Stimulated activated CD4-positive, alpha-beta T cell treated with anti-CD3 and anti-CD28 coated beads, Interleukin-4, amount 100 ng/mL, for 4 hours (primary cell): ENCODE measurements around the gene UNC119.
A peak's percentile ranks its signal among the peaks of the same experiment; 100 is the strongest.
"Not testable (repeated sequence)": the region's sequence is repeated elsewhere in the genome, so short reads cannot be mapped to it uniquely, and the experiment has no call there.

Source experiments
- DNase-seq, 2 experiments: peaks; one replicate each; pipeline ENCODE4 v3.0.0-alpha.2; 2020

Gene UNC119

GRCh38 chr17:28552176-28552999 is at the start of gene UNC119:
TSS of gene UNC119 (minus strand) at chr17:28552624. CDS start at chr17:28552557, 67 bp downstream.
- DNase-seq: peak; percentile 67 to 83

GRCh38 chr17:28599311-28600184 is 47.1 kb upstream of the UNC119 start:
- peak; percentile 54 to 72 for DNase-seq

DNA sequence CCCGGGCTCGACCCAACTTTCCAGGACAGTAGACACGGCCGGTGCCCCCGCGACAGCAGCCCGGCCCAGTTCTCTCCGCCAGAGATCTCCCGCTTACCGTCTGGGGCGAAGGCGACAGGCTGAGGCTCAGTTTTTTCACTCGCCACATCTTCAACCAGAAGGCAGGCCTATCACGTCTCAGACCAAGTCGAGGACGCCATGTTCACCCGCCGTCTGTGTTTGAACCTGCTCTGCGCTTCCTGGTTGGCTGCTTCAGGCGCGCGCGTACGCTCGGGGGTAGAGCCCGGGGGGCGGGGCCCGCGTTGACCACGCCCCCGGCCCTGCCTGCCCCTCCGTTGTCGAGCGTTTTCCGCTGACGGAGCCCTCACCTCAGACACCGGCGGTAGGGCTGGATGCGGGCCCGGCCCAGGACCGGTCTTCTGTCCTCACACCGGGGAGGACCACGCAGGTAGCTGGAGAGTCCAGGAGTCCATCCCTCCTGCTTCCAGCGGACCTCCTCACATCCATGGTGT is 46.4 kb upstream of the UNC119 start, which contains the start of gene SPAG5:
Gene SPAG5 (minus strand): TSS at position 227 of the 512 bp plus-strand sequence. CDS start 79 bp downstream, at position 148.
- DNase-seq: peak; percentile 92 to 93

GRCh38 chr17:28598389-28598788 is 46.0 kb upstream of the UNC119 start:
- no peak for DNase-seq

DNA sequence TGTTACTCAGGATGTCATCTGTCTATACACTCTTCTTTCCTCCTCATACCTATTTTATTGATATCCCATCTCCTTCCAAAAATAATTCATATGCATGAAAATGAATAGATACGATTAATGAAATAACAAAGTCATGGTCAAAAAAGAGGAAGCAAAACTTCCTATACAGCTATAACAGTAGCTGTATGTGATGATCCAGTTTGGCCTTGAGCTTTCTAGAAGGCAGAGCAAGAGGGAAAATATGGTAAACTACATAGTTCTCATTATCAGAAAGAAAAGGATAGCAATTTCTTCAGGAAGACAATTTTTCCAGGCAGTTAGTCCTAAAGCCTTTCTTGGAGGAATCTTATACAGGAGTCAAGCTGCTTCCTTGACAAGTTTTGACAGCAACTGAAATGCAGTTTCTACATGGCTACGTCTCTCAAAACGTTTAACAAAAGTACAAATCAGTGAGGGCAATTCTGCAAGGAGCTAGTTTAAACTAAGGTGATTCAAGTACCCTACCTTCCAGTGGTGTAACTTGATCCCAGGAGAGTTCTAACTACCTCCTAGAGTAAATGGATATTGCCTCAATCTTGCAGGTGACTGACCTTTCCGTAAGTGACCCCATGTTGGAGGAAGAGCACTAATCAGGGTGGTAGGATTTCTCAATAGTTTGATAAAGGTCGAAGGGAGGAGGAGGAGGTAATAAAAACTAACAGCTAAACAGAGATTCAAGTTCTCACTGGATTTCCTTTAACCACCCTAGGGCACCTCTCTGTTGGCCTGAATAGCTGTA is 45.4 kb upstream of the UNC119 start:
- DNase-seq: no peak

- DNase-seq: no peak
These were observed 39.8 kb upstream of the UNC119 start for GRCh38 chr17:28592260-28592659.

DNA sequence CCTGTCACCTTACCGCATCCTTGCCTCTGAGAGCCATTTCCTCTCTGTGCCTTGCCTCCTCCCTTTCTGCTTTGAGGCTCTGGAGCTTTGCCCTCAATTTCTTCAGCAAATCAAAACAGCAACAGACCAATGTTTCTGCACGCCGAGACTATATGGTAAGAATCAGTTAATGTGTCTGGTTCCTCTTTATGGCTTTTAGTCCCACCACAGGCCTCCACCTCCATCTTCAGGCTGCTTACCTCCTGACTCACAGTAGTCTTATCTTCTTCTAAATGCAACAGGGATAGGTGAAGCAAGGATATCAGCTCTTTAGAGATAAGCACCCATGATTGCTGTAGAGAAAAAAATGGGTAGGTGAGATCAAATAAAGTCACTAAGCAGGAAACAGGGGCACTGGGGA is 33.4 kb upstream of the UNC119 start:
- no peak for DNase-seq

DNA sequence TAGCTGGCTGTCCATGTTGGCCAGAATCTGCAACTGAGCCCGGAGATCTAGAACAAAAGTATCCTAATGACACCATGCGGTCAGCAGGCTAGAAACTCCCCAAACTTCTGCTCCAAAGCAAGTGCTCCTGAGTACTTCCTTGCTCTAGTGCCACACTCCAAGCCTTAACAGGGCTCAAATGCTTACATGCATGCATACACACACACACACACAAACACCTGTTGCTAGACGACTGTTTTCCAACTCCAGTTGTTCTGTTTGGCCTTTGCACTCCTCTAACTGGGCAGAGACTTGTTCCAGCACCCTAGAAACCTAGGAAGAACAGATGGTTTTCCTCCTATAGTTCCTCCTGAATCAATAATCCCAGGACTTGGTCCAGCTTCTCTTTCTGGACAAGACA is 32.0 kb upstream of the UNC119 start:
- DNase-seq: no peak

DNA sequence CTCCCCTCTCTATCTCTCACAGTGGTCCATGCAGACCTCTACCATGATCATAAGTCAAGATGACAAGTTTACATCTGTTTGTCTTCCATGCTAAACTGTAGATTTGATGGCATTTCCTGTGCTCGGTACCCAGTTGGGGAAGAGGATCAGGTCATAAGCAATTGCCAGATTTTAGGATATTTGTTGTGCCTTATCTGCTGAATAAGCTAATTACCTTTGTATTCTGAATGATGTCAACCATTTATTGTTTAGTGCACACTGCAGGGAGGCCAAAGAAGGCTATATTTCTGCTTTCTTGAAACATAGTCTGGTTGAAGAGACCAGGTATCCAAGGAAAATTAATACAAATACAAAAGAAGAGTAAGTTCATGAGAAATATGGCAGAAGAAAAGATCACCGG is 30.1 kb upstream of the UNC119 start:
- no peak for DNase-seq

GRCh38 chr17:28580959-28581358 is 28.5 kb upstream of the UNC119 start:
- no peak for DNase-seq

DNA sequence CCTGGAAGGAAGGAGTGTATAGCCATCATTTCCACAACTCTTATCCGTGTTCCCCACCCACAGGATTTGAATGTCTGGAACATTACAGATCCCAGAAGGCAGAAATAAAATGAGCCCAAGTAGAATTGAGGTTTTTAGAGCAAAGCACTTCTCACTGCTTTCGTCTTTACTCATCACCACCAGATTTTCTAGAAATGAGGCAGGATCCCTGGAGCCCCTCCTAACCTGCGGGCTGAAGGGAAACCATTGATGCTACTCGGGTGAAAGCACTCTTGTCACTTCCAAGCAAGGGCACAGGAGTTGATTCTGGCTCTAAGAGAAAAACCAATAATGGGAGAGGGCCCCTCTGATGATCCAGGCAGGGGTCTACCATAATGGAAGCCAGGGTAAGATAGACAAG is 27.1 kb upstream of the UNC119 start:
- no peak for DNase-seq

DNA sequence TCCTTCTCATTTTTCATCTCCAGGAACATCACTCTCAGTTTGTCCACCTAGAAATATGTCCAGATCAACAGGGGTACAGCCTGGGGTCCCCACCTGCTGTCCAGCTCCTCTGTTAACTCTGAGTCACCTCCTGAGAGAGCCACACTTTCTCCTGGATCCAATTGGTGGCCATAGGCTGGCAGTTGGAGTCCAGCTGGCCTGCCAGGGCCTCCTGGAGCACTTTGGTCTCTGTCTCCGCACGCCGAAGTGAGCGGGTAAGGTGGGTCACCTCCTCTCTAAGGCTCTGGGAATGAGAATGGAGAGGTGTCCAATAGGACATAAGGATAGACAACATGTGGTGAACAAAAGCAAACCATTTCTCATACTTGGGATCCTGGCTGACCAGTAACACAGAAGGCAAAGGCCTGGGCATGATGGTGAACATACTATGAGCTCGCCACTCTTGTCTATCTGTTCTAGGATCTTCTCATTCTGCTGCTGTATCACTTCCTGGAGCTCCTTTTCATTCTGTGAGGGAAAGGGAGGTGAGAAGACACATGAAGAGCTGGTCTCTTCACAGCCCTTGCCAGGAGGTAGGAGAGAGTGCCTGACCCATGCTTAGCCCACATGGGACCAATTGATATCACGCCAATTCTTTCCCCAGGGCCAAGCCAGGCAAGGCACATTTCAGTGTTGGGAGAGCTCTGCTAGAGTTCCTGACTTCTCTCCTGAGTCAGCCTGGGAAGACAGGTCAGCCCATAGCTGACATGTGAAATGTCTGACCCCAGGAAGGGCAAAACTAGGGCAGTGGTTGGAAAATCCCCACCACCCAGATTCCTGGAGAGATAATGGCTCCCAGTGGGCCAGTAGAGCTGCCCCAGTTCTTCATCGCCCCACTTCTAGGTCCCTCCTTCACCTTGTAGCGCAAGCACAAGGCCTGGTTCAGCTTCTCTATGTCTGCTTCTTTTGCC is 26.1 kb upstream of the UNC119 start:
- DNase-seq: no peak

GRCh38 chr17:28577466-28577824 is 25.0 kb upstream of the UNC119 start:
- DNase-seq: no peak

GRCh38 chr17:28576758-28577465 is 24.5 kb upstream of the UNC119 start, which contains the start of gene ALDOC:
TSS of gene ALDOC (minus strand) at chr17:28576895. CDS start at chr17:28575532, 1,363 bp downstream.
- DNase-seq: peak; percentile 97 to 99

DNA sequence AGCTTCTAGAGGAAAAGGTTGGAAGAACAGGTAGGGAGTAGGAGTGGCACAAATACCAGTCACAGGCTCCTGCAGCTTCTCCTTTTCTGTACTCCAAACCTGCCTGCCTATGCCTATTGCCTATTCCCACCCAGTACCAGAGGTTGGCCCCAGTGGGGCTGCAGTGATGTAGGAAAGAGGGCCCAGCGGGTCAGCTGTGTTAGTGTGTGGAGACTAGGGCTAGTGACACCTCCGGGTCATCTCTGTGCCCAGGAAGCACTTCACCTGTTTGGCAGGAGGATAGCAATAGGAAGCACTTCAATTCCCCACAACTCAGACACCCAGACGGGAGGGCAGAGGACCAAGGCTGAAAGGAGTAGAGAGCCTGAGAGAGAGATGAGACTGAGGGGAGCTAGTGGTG is 23.6 kb upstream of the UNC119 start:
- not testable (repeated sequence) for DNase-seq

DNA sequence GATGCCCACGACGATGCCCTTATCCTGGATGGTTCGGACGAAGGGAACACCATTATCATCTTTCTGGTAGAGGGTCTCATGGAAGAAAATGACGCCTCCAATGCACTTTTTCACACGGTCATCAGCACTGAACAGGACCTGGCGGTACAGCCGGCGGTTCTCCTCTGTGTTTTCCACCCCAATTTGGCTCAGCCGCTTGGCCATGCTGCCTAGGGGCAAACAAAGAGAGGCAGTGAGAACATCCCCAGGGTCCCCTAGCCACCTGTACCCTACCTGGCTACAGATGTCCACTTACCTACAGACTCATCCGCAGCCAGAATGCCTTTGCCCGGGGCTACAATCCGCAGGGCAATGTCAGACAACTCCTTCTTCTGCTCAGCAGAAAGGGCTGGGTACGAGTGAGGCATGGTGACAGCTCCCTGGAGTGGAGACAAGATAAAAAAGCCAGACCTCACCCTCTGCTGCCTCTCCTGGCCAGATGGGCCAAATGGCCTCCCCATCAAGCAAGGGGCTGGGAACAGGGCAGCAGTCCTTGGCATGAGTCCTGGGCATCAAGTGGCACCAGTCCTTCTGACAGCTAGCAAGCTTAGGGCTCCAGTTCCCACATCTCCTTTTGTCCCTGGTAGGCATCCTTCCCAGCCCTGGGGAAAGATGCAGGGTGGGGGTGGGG is 22.8 kb upstream of the UNC119 start:
- DNase-seq: no peak

GRCh38 chr17:28574526-28574925 is 22.1 kb upstream of the UNC119 start:
- no peak for DNase-seq

- no peak for DNase-seq
These were observed 21.6 kb upstream of the UNC119 start for GRCh38 chr17:28573966-28574480.

DNA sequence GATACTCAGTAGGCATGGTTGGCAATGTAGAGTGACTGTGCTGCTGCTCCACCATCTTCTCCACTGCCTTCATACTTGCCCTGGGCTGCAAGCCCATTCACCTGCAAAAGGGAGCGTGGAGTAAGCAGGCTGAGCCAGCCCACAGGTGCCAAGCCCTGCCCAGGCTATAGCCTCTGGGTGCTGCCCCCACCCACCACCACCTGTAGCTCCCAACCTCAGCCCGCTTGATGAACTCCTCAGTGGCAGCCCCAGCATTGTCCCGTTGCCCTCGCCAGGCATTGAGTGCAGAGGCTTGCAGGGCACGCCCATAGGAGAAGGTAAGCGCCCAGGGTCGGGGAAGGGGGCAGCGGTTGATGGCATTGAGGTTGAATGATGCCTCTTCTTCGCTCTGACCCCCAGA is 21.1 kb upstream of the UNC119 start:
- DNase-seq: no peak

- no peak for DNase-seq
These were observed 20.6 kb upstream of the UNC119 start for GRCh38 chr17:28573040-28573380.
